Measurements from ENCODE around the gene CERK.

GRCh38 chr22:46769706-46770105 is 31.7 kb upstream of the CERK start:
- TF ChIP-seq POLR2A (IDR thresholded peaks at IDR 0.05; ENCODE audit: low read depth): no peak
- TF ChIP-seq CTCF (IDR thresholded peaks at IDR 0.05): no peak

Data from esophagus muscularis mucosa (tissue), 3 donors.